Small intestine (tissue), 7 donors: Measurements from ENCODE around the gene ZDHHC14. TPM values are rescaled to one million over a fixed set of nuclear protein-coding genes. Genes with fewer than 3 reads are reported as not detected.
"Not testable (repeated sequence)": the region's sequence is repeated elsewhere in the genome, so short reads cannot be mapped to it uniquely, and the experiment has no call there.

Experiments
- DNase-seq, 2 donors: peaks; one replicate each; pipeline versions ENCODE4 v3.0.0 to v3.0.0-alpha.2; 2013
- FAIRE-seq: peaks from 2 replicates; lab custom pipeline; 2012; peaks lifted over from hg19 to GRCh38; lab: Jason Lieb, UNC
- H3K27ac ChIP-seq, 3 donors: one replicate each; pipeline ENCODE4 v1.5.1; 2013; ENCODE audit warnings: low read length in 2 of 3, mild to moderate bottlenecking in 2 of 3, control low read depth in 1 of 3, inconsistent platforms in 1 of 3, low read depth in 1 of 3, moderate library complexity in 1 of 3
- H3K27me3 ChIP-seq, 3 donors: one replicate each; pipeline ENCODE4 v1.6.1; 2013; ENCODE audit warnings: low read length in 3 of 3, inconsistent platforms in 1 of 3; ENCODE audit not compliant: control insufficient read depth in 3 of 3, insufficient read depth in 3 of 3
- H3K36me3 ChIP-seq, 3 donors: one replicate each; pipeline ENCODE4 v1.6.1; 2013; ENCODE audit warnings: low read length in 3 of 3, inconsistent platforms in 1 of 3, low read depth in 1 of 3, mild to moderate bottlenecking in 1 of 3, moderate library complexity in 1 of 3; ENCODE audit not compliant: control insufficient read depth in 3 of 3, insufficient read depth in 2 of 3
- H3K4me1 ChIP-seq, 3 donors: one replicate each; pipeline ENCODE4 v1.6.1; 2013; ENCODE audit warnings: low read length in 2 of 3, inconsistent platforms in 1 of 3, low read depth in 1 of 3, mild to moderate bottlenecking in 1 of 3, moderate library complexity in 1 of 3; ENCODE audit not compliant: control insufficient read depth in 3 of 3, insufficient read depth in 2 of 3
- H3K4me3 ChIP-seq, 3 donors: one replicate each; pipeline ENCODE4 v1.5.1; 2013; ENCODE audit warnings: low read length in 3 of 3, control low read depth in 1 of 3, inconsistent platforms in 1 of 3, low read depth in 1 of 3, mild to moderate bottlenecking in 1 of 3, moderate library complexity in 1 of 3
- H3K9me3 ChIP-seq, 2 donors: one replicate each; pipeline ENCODE4 v1.6.1; 2013; ENCODE audit warnings: low read depth in 1 of 2, low read length in 1 of 2; ENCODE audit not compliant: control insufficient read depth in 2 of 2, insufficient read depth in 1 of 2
- WGBS, 3 donors: extraction: QIAGEN DNeasy Blood & Tissue Kit; methylation state at CpG; one replicate each; pipeline ENCODE4 v1.1.7; 2013; 5-methylcytosine and 5-hydroxymethylcytosine counted together
- polyA plus RNA-seq, 4 donors: library from polyadenylated mRNA; stranded (reverse) in 3 of 4; unstranded in 1 of 4; fragments of 200-250 nt in 3 of 4; fragments of 120-200 nt in 1 of 4; gene quantifications; one replicate each; pipeline versions ENCODE4 v1.2.1 to v1.2.3, GENCODE V29; 2013
- donor health status: healthy with polysubstance abuse.
- donor health status: control.
- donor health status: control.
- donor health status: Bipolar disorder and iron deficiency.
- donor health status: healthy.

ZDHHC14 gene
- polyA plus RNA-seq, 4 donors: 3.4 to 27.7 (median 10.3) TPM

DNA sequence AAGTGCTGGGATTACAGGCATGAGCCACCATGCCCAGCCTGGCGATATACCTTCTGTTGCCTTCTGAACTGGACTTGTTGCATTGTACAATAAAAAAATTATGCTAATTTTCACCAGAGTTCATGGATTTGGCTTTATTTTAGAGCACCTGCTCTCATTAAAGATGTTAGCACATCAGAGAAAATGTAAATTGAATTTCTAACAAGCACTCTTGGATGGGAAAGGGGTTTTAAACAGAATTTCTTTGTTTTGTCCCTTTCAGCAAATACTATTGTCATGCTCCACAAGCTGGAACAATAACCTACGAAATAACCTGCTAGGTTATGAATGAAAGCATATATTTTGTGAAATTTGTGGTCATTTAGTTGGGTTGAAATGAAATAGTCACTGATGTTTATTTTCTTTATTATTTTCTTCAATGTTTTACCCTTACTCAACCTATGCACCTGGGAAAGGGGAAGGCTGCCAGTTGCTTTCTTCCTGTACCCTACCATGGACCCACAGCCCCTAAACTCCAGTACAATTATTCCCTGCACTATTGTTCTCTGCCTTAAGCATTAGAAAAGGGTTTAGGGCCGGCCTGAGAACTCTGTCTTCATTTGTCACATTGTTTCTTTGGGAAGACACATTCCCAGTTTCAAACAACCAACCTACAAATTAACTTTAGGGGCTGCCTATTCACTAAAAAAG, 22.2 kb downstream of the ZDHHC14 start:
- no peak for FAIRE-seq
- peaks cover 0 to 25% (median 0%) of the 10 kb centered on the region in 3 donors for H3K36me3 ChIP-seq
- H3K4me3 ChIP-seq: no peak overlapping the region

GRCh38 chr6:157403686-157404051, 22.7 kb downstream of the ZDHHC14 start:
- no peak overlapping the region for H3K27ac ChIP-seq
- WGBS, 3 donors: 89 to 97% (median 90%) methylated on average over 6 of the region's 6 CpGs
- H3K36me3 ChIP-seq: peaks cover 0 to 24% (median 0%) of the 10 kb centered on the region in 3 donors
- no peaks in the 10 kb centered on the region for H3K9me3 ChIP-seq
- DNase-seq (no peak), FAIRE-seq (no peak)
- peaks cover 0 to 7% (median 0%) of the 10 kb centered on the region in 3 donors for H3K4me1 ChIP-seq
- H3K4me3 ChIP-seq: no peak overlapping the region
- no peaks in the 10 kb centered on the region for H3K27me3 ChIP-seq

More for the DNA sequence above, 22.2 kb downstream of the ZDHHC14 start:
- Histone ChIP-seq H3K4me1 (peaks cover 0 to 7% (median 0%) of the 10 kb centered on the region in 3 donors), H3K9me3 (no peaks in the 10 kb centered on the region), H3K27me3 (no peaks in the 10 kb centered on the region), H3K27ac (no peak overlapping the region)
- DNase-seq: no peak
- WGBS, 3 donors: 93 to 94% (median 94%) methylated on average over 3 of the region's 3 CpGs

DNA sequence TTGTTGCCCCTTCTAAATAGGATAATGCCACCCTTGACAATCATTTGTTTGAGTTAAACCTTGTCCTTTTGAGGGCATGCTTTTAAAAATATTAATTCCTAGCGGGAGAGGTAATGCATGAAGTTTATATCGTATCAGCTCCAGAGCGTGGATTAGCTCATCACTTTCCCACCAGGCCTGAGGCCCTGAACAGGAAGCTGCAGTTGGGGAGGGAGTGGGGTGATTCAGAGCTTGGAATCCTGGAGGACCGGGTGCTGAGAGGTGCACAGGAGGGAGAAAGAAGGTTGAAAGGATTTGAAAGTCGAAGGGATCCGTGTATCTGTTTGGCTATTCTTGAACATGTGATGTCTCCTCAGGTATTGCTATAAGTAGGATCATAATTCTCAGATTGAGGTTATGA, 25.0 kb downstream of the ZDHHC14 start:
- Histone ChIP-seq H3K4me3 (no peak overlapping the region), H3K27ac (no peak overlapping the region), H3K36me3 (peaks cover 0 to 21% (median 0%) of the 10 kb centered on the region in 3 donors), H3K9me3 (peaks cover 0 to 3% of the 10 kb centered on the region in 2 donors), H3K4me1 (peaks cover 0 to 7% (median 0%) of the 10 kb centered on the region in 3 donors), H3K27me3 (no peaks in the 10 kb centered on the region)
- WGBS, 3 donors: 82 to 96% (median 92%) methylated on average over 6 of the region's 6 CpGs
- no peak for FAIRE-seq
- DNase-seq: no peak

DNA sequence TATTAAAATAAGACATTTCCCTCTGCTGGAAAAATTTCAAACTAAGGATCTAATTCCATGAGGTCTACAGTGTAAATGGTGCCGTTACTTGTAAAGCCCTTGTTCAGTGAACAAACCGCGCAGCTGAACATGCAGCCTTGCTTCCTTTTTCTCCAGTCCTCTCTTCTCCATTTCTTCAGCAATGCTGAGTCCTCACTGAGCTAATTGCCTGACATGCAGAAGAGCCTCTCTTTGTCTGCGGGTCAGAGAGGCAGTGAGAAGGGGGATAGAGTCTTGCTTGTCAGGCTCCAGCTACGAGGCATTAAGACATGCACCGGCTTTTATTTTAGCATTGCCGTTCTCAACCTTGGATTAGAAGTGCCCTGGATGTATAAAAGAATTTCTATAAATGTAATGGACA, 25.7 kb downstream of the ZDHHC14 start:
- Histone ChIP-seq H3K27ac (no peak overlapping the region), H3K9me3 (peaks cover 0 to 3% of the 10 kb centered on the region in 2 donors), H3K4me1 (peaks cover 0 to 7% (median 0%) of the 10 kb centered on the region in 3 donors), H3K27me3 (no peaks in the 10 kb centered on the region), H3K36me3 (peaks cover 0 to 17% (median 0%) of the 10 kb centered on the region in 3 donors), H3K4me3 (no peak overlapping the region)
- 93 to 99% (median 97%) methylated on average over 7 of the region's 7 CpGs for WGBS, 3 donors
- no peak for DNase-seq
- no peak for FAIRE-seq

DNA sequence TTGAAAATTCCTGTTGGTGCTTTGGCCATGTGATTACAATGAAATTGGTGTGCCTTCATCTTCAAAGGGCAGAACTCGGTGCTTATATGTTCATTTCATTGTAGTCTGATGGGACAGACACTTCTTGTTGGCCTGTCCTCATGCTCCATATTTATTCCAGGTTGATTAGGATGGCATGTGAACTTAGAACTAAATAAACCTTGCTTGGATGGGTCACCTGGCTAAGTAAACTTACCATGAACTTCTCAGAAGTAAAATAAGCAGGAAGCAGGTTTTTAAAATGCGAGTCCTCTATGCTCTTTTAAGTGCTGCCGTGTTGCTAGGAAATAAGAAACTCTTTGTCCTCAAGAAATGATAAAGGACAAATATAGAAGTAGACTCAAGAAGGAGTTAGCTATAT, 26.7 kb downstream of the ZDHHC14 start:
- Histone ChIP-seq H3K9me3 (peaks cover 0 to 3% of the 10 kb centered on the region in 2 donors), H3K36me3 (peaks cover 0 to 18% (median 0%) of the 10 kb centered on the region in 3 donors), H3K27me3 (no peaks in the 10 kb centered on the region), H3K27ac (no peak overlapping the region), H3K4me3 (no peak overlapping the region), H3K4me1 (peaks cover 0 to 7% (median 0%) of the 10 kb centered on the region in 3 donors)
- DNase-seq: peak in 1 of 2 donors; percentile 32
- WGBS, 3 donors: 65 to 69% (median 68%) methylated on average over 3 of the region's 3 CpGs
- FAIRE-seq: no peak

- H3K4me3 ChIP-seq, H3K27me3 ChIP-seq, FAIRE-seq, H3K9me3 ChIP-seq, H3K4me1 ChIP-seq, DNase-seq, H3K27ac ChIP-seq: not testable (repeated sequence)
- peaks cover 0 to 24% (median 0%) of the 10 kb centered on the region in 3 donors for H3K36me3 ChIP-seq
- WGBS, 3 donors: 92 to 96% (median 96%) methylated on average over 5 of the region's 5 CpGs
These were observed 27.4 kb downstream of the ZDHHC14 start for GRCh38 chr6:157408427-157408826.

- Histone ChIP-seq H3K36me3 (peaks cover 0 to 28% (median 0%) of the 10 kb centered on the region in 3 donors), H3K4me1 (peaks cover 0 to 7% (median 0%) of the 10 kb centered on the region in 3 donors), H3K4me3 (no peak overlapping the region), H3K27ac (no peak overlapping the region), H3K9me3 (peaks cover 0 to 3% of the 10 kb centered on the region in 2 donors), H3K27me3 (no peaks in the 10 kb centered on the region)
- DNase-seq (no peak), FAIRE-seq (no peak)
- 88 to 96% (median 93%) methylated on average over 5 of the region's 5 CpGs for WGBS, 3 donors
These were observed 29.1 kb downstream of the ZDHHC14 start for GRCh38 chr6:157410045-157410444.

- WGBS, 3 donors: 91 to 100% (median 96%) methylated on average over 1 of the region's 1 CpG
- no peak for DNase-seq
- H3K4me3 ChIP-seq: no peak overlapping the region
These were observed 30.4 kb downstream of the ZDHHC14 start for GRCh38 chr6:157411368-157411767.

More at GRCh38 chr6:157411368-157411767, 30.4 kb downstream of the ZDHHC14 start:
- peaks cover 0 to 7% (median 0%) of the 10 kb centered on the region in 3 donors for H3K4me1 ChIP-seq
- no peaks in the 10 kb centered on the region for H3K27me3 ChIP-seq
- H3K36me3 ChIP-seq: peaks cover 0 to 28% (median 0%) of the 10 kb centered on the region in 3 donors
- no peak overlapping the region for H3K27ac ChIP-seq
- H3K9me3 ChIP-seq: peaks cover 0 to 3% of the 10 kb centered on the region in 2 donors
- FAIRE-seq: no peak
